Immature natural killer cell (primary cell): Measurements from ENCODE around the gene INS. TPM values are rescaled to one million over a fixed set of nuclear protein-coding genes. Genes with fewer than 3 reads are reported as not detected.
A peak's percentile ranks its signal among the peaks of the same experiment; 100 is the strongest.

Experiments used
- DNase-seq, 3 donors: peaks; one replicate each; pipeline ENCODE4 v3.0.0; 2022; ENCODE audit warnings: mixed read lengths in 1 of 3
- H3K27ac Mint-ChIP-seq, 6 donors: one replicate each; pipeline ENCODE4 v1.8.0; 2020; ENCODE audit warnings: mixed read lengths in 6 of 6, mild to moderate bottlenecking in 5 of 6, inconsistent platforms in 4 of 6, moderate library complexity in 3 of 6
- H3K27me3 Mint-ChIP-seq, 3 donors: one replicate each; pipeline ENCODE4 v1.8.0; 2020 to 2021; ENCODE audit warnings: low read depth in 3 of 3, mild to moderate bottlenecking in 3 of 3, mixed read lengths in 3 of 3, moderate library complexity in 3 of 3, inconsistent platforms in 1 of 3
- H3K36me3 Mint-ChIP-seq, 3 donors: one replicate each; pipeline ENCODE4 v1.8.0; 2020; ENCODE audit warnings: mixed read lengths in 3 of 3, inconsistent platforms in 2 of 3, mild to moderate bottlenecking in 2 of 3
- H3K4me1 Mint-ChIP-seq, 2 donors: one replicate each; pipeline ENCODE4 v1.8.0; 2020; ENCODE audit warnings: inconsistent platforms in 2 of 2, mild to moderate bottlenecking in 2 of 2, mixed read lengths in 2 of 2, moderate library complexity in 1 of 2
- H3K4me3 Mint-ChIP-seq, 5 donors: one replicate each; pipeline ENCODE4 v1.8.0; 2020; ENCODE audit warnings: mild to moderate bottlenecking in 5 of 5, mixed read lengths in 5 of 5, inconsistent platforms in 3 of 5, moderate library complexity in 3 of 5
- H3K9me3 Mint-ChIP-seq, 6 donors: one replicate each; pipeline ENCODE4 v1.8.0; 2020; ENCODE audit warnings: mild to moderate bottlenecking in 6 of 6, mixed read lengths in 6 of 6, inconsistent platforms in 4 of 6, moderate library complexity in 3 of 6
- polyA plus RNA-seq, 3 donors: library from polyadenylated mRNA; unstranded; fragments of 300-500 nt; fragmentation: Illumina TruSeq; gene quantifications; one replicate each; pipeline ENCODE4 v1.2.3, GENCODE V29; 2021

Gene INS
- polyA plus RNA-seq, 3 donors from 2014 or later, result not detected

- Mint-ChIP-seq H3K9me3 (no peaks in the 10 kb centered on the region), H3K4me3 (no peak overlapping the region), H3K36me3 (no peaks in the 10 kb centered on the region), H3K27ac (no peak overlapping the region), H3K27me3 (no peaks in the 10 kb centered on the region), H3K4me1 (no peaks in the 10 kb centered on the region)
- no peak for DNase-seq
Measured at GRCh38 chr11:2169626-2170570, 8.9 kb upstream of the INS start.

- Mint-ChIP-seq H3K36me3 (no peaks in the 10 kb centered on the region), H3K27me3 (no peaks in the 10 kb centered on the region), H3K27ac (no peak overlapping the region), H3K4me3 (no peak overlapping the region), H3K9me3 (no peaks in the 10 kb centered on the region), H3K4me1 (no peaks in the 10 kb centered on the region)
- no peak for DNase-seq
Measured at GRCh38 chr11:2169005-2169378, 8.0 kb upstream of the INS start.

- no peak for DNase-seq
- no peaks in the 10 kb centered on the region for H3K9me3 Mint-ChIP-seq
- no peaks in the 10 kb centered on the region for H3K27me3 Mint-ChIP-seq
- H3K36me3 Mint-ChIP-seq, result no peaks in the 10 kb centered on the region
- H3K4me1 Mint-ChIP-seq, result no peaks in the 10 kb centered on the region
- H3K4me3 Mint-ChIP-seq, result no peak overlapping the region
- H3K27ac Mint-ChIP-seq, result no peak overlapping the region
Measured at GRCh38 chr11:2168286-2169004, 7.4 kb upstream of the INS start.

- no peak for DNase-seq
- H3K36me3 Mint-ChIP-seq, result no peaks in the 10 kb centered on the region
- no peaks in the 10 kb centered on the region for H3K4me1 Mint-ChIP-seq
- H3K27me3 Mint-ChIP-seq, result no peaks in the 10 kb centered on the region
- H3K27ac Mint-ChIP-seq, result no peak overlapping the region
- no peak overlapping the region for H3K4me3 Mint-ChIP-seq
- H3K9me3 Mint-ChIP-seq, result no peaks in the 10 kb centered on the region
Measured at GRCh38 chr11:2167141-2168045, 6.4 kb upstream of the INS start.

GRCh38 chr11:2166091-2166851 is 5.3 kb upstream of the INS start:
- Mint-ChIP-seq H3K4me3 (no peak overlapping the region), H3K27me3 (no peaks in the 10 kb centered on the region), H3K36me3 (no peaks in the 10 kb centered on the region), H3K27ac (no peak overlapping the region), H3K4me1 (no peaks in the 10 kb centered on the region), H3K9me3 (no peaks in the 10 kb centered on the region)
- peak in 2 of 3 donors; percentile 32 to 39 for DNase-seq

- Mint-ChIP-seq H3K27ac (no peak overlapping the region), H3K4me3 (no peak overlapping the region), H3K27me3 (no peaks in the 10 kb centered on the region), H3K4me1 (no peaks in the 10 kb centered on the region), H3K36me3 (no peaks in the 10 kb centered on the region), H3K9me3 (no peaks in the 10 kb centered on the region)
- no peak for DNase-seq
Measured at GRCh38 chr11:2165571-2165970, 4.6 kb upstream of the INS start.

- Mint-ChIP-seq H3K9me3 (no peaks in the 10 kb centered on the region), H3K27me3 (no peaks in the 10 kb centered on the region), H3K36me3 (no peaks in the 10 kb centered on the region), H3K4me1 (no peaks in the 10 kb centered on the region), H3K27ac (no peak overlapping the region), H3K4me3 (no peak overlapping the region)
- DNase-seq, result no peak
Measured at GRCh38 chr11:2164861-2165555, 4.0 kb upstream of the INS start.

GRCh38 chr11:2164081-2164480 is 3.1 kb upstream of the INS start:
- H3K27me3 Mint-ChIP-seq, result peaks cover 0 to under 1% (median 0%) of the 10 kb centered on the region in 3 donors
- no peaks in the 10 kb centered on the region for H3K4me1 Mint-ChIP-seq
- H3K27ac Mint-ChIP-seq, result no peak overlapping the region
- no peak for DNase-seq
- no peaks in the 10 kb centered on the region for H3K36me3 Mint-ChIP-seq
- no peaks in the 10 kb centered on the region for H3K9me3 Mint-ChIP-seq
- no peak overlapping the region for H3K4me3 Mint-ChIP-seq

GRCh38 chr11:2163428-2163978 is 2.5 kb upstream of the INS start:
- Mint-ChIP-seq H3K4me3 (no peak overlapping the region), H3K27me3 (peaks cover 0 to 1% (median 0%) of the 10 kb centered on the region in 3 donors), H3K9me3 (no peaks in the 10 kb centered on the region), H3K4me1 (no peaks in the 10 kb centered on the region), H3K27ac (no peak overlapping the region), H3K36me3 (no peaks in the 10 kb centered on the region)
- no peak for DNase-seq

GRCh38 chr11:2159536-2160413 is 1.2 kb downstream of the INS start:
- Mint-ChIP-seq H3K4me1 (no peaks in the 10 kb centered on the region), H3K27ac (no peak overlapping the region), H3K27me3 (peaks cover 0 to 2% (median 1%) of the 10 kb centered on the region in 3 donors), H3K36me3 (no peaks in the 10 kb centered on the region), H3K9me3 (no peaks in the 10 kb centered on the region), H3K4me3 (no peak overlapping the region)
- no peak for DNase-seq

- Mint-ChIP-seq H3K27me3 (peaks cover 0 to 2% (median 1%) of the 10 kb centered on the region in 3 donors), H3K27ac (no peak overlapping the region), H3K4me1 (no peaks in the 10 kb centered on the region), H3K4me3 (no peak overlapping the region), H3K36me3 (no peaks in the 10 kb centered on the region), H3K9me3 (no peaks in the 10 kb centered on the region)
- DNase-seq, result no peak
Measured at GRCh38 chr11:2158966-2159365, 2.0 kb downstream of the INS start.

- H3K27me3 Mint-ChIP-seq, result peaks cover 0 to 2% (median 1%) of the 10 kb centered on the region in 3 donors
- H3K4me1 Mint-ChIP-seq, result no peaks in the 10 kb centered on the region
- no peak overlapping the region for H3K4me3 Mint-ChIP-seq
- H3K36me3 Mint-ChIP-seq, result no peaks in the 10 kb centered on the region
- no peaks in the 10 kb centered on the region for H3K9me3 Mint-ChIP-seq
- H3K27ac Mint-ChIP-seq, result no peak overlapping the region
- no peak for DNase-seq
Measured at GRCh38 chr11:2158296-2158737, 2.7 kb downstream of the INS start.
